H1 (cell line): ENCODE results near the gene VSTM2B. TPM values are rescaled to one million over a fixed set of nuclear protein-coding genes. Genes with fewer than 3 reads are reported as not detected.

Experiments used
- CTCF ChIA-PET: fragments of 300-600 bp; sonication (Branson Sonifier 250); formaldehyde crosslinking; loops from one replicate; lab custom pipeline; 2021; ENCODE audit not compliant: partially characterized antibody; lab: Charles Lee
- POLR2A ChIA-PET: fragments of 300-600 bp; sonication (Branson Sonifier 250); formaldehyde crosslinking; loops from one replicate; lab custom pipeline; 2021; ENCODE audit warnings: inconsistent platforms; ENCODE audit not compliant: partially characterized antibody; lab: Charles Lee
- DNase-seq, 2 experiments: peaks; one replicate each; pipeline versions ENCODE4 v3.0.0 to v3.0.0-alpha.2; 2010 to 2022; ENCODE audit warnings: low spot score in 2 of 2, low read depth in 1 of 2, mixed read lengths in 1 of 2
- FAIRE-seq: peaks from 2 replicates; lab custom pipeline; 2011; peaks lifted over from hg19 to GRCh38; lab: Jason Lieb, UNC
- H2AFZ ChIP-seq: 2 replicates; pipeline ENCODE4 v1.8.1; 2012; ENCODE audit warnings: low read length, inconsistent platforms
- H2AK5ac ChIP-seq: 2 replicates; pipeline ENCODE4 v1.6.1; 2013; ENCODE audit warnings: low read depth, low read length
- H2BK120ac ChIP-seq: replicated peaks from 2 replicates; pipeline ENCODE3; 2013; ENCODE audit warnings: low read depth, low read length, inconsistent platforms
- H2BK12ac ChIP-seq: 2 replicates; pipeline ENCODE4 v1.6.1; 2013; ENCODE audit warnings: low read depth, low read length
- H2BK15ac ChIP-seq: 2 replicates; pipeline ENCODE4 v1.6.1; 2013; ENCODE audit warnings: low read length
- H2BK20ac ChIP-seq: 2 replicates; pipeline ENCODE4 v1.6.1; 2013; ENCODE audit warnings: low read length
- H2BK5ac ChIP-seq: 2 replicates; pipeline ENCODE4 v1.6.1; 2013; ENCODE audit warnings: low read depth, low read length
- H3K14ac ChIP-seq: 2 replicates; pipeline ENCODE4 v1.6.1; 2013; ENCODE audit warnings: inconsistent platforms; ENCODE audit not compliant: insufficient read length
- H3K18ac ChIP-seq: 2 replicates; pipeline ENCODE4 v1.6.1; 2013; ENCODE audit warnings: low read length; ENCODE audit errors: extremely low read depth
- H3K23ac ChIP-seq: 2 replicates; pipeline ENCODE4 v1.6.1; 2013; ENCODE audit warnings: inconsistent platforms; ENCODE audit not compliant: insufficient read length
- H3K23me2 ChIP-seq: 2 replicates; pipeline ENCODE4 v1.6.1; 2013; ENCODE audit warnings: low read depth, low read length
- H3K27ac ChIP-seq: 2 replicates; pipeline ENCODE4 v1.6.1; 2011; ENCODE audit warnings: low read depth, low read length, inconsistent platforms
- H3K27me3 ChIP-seq, 4 experiments: replicated peaks in 1 of 4; 1 replicate in 1 of 4; 2 replicates in 3 of 4; pipeline versions ENCODE4 v1.6.1 to v1.8.1; 2011 to 2013; ENCODE audit warnings: low read length in 3 of 4, mild to moderate bottlenecking in 3 of 4, inconsistent platforms in 2 of 4, mixed read lengths in 2 of 4, moderate library complexity in 1 of 4; ENCODE audit not compliant: control insufficient read depth in 3 of 4, insufficient read depth in 3 of 4; ENCODE audit errors: extremely low read depth in 1 of 4
- H3K36me3 ChIP-seq, 4 experiments: 2 replicates each; pipeline versions ENCODE4 v1.6.1 to v1.8.1; 2011 to 2013; ENCODE audit warnings: mild to moderate bottlenecking in 4 of 4, low read length in 3 of 4, moderate library complexity in 2 of 4, control low read depth in 1 of 4, inconsistent platforms in 1 of 4; ENCODE audit not compliant: insufficient read depth in 4 of 4, control insufficient read depth in 2 of 4
- H3K4ac ChIP-seq: replicated peaks from 2 replicates; pipeline ENCODE3; 2013; ENCODE audit warnings: low read length, low read depth, mixed read lengths, inconsistent platforms; ENCODE audit not compliant: insufficient read length
- H3K4me1 ChIP-seq, 4 experiments: replicated peaks in 1 of 4; 1 replicate in 1 of 4; 2 replicates in 3 of 4; pipeline versions ENCODE4 v1.6.1 to v1.8.1; 2011 to 2013; ENCODE audit warnings: low read length in 3 of 4, inconsistent platforms in 2 of 4, mixed read lengths in 1 of 4; ENCODE audit not compliant: insufficient read depth in 4 of 4, control insufficient read depth in 3 of 4
- H3K4me2 ChIP-seq, 2 experiments: 2 replicates each; pipeline versions ENCODE4 v1.6.1 to v1.8.1; 2011 to 2013; ENCODE audit warnings: low read depth in 2 of 2, low read length in 2 of 2, control low read depth in 1 of 2, inconsistent platforms in 1 of 2, mild to moderate bottlenecking in 1 of 2; ENCODE audit not compliant: insufficient read depth in 1 of 2
- H3K4me3 ChIP-seq, 4 experiments: fragments of 200-600, 300-600 bp in 1 of 4; sonication (generic), shearing (Covaris generic), sonication (Bioruptor Twin) in 1 of 4; 2 replicates each; pipeline versions ENCODE4 v1.5.1 to v1.8.1; 2011 to 2016; ENCODE audit warnings: low read length in 4 of 4, low read depth in 3 of 4, control low read depth in 2 of 4, inconsistent platforms in 2 of 4, mild to moderate bottlenecking in 2 of 4, mixed read lengths in 1 of 4, moderate library complexity in 1 of 4; ENCODE audit not compliant: insufficient read depth in 2 of 4; ENCODE audit errors: extremely low read depth in 1 of 4
- H3K56ac ChIP-seq: replicated peaks from 2 replicates; pipeline ENCODE3; 2013; ENCODE audit warnings: low read depth, mild to moderate bottlenecking, mixed read lengths, low read length, inconsistent platforms; ENCODE audit not compliant: insufficient read length
- H3K79me1 ChIP-seq: 2 replicates; pipeline ENCODE4 v1.6.1; 2013; ENCODE audit warnings: low read depth, low read length, control low read depth
- H3K79me2 ChIP-seq, 2 experiments: 2 replicates each; pipeline versions ENCODE4 v1.6.1 to v1.8.1; 2012 to 2013; ENCODE audit warnings: low read length in 2 of 2, mild to moderate bottlenecking in 2 of 2, inconsistent platforms in 1 of 2; ENCODE audit not compliant: insufficient read depth in 2 of 2, control insufficient read depth in 1 of 2
- H3K9ac ChIP-seq, 4 experiments: replicated peaks in 1 of 4; 1 replicate in 1 of 4; 2 replicates in 3 of 4; pipeline versions ENCODE4 v1.6.1 to v1.8.1; 2011 to 2013; ENCODE audit warnings: low read depth in 3 of 4, low read length in 3 of 4, control low read depth in 2 of 4, mild to moderate bottlenecking in 2 of 4, moderate library complexity in 2 of 4, inconsistent platforms in 1 of 4; ENCODE audit errors: extremely low read depth in 1 of 4
- H3K9me3 ChIP-seq, 2 experiments: 2 replicates each; pipeline versions ENCODE4 v1.6.1 to v1.8.1; 2012 to 2013; ENCODE audit warnings: mild to moderate bottlenecking in 2 of 2, moderate library complexity in 2 of 2, control low read depth in 1 of 2, inconsistent platforms in 1 of 2, low read depth in 1 of 2, low read length in 1 of 2, mixed read lengths in 1 of 2; ENCODE audit not compliant: insufficient read depth in 2 of 2
- H4K20me1 ChIP-seq, 2 experiments: replicated peaks in 1 of 2; 2 replicates each; pipeline versions ENCODE3 to v1.8.1; 2011 to 2013; ENCODE audit warnings: inconsistent platforms in 2 of 2, low read length in 2 of 2, mild to moderate bottlenecking in 1 of 2; ENCODE audit not compliant: insufficient read depth in 2 of 2, control insufficient read depth in 1 of 2
- H4K5ac ChIP-seq: 2 replicates; pipeline ENCODE4 v1.6.1; 2013; ENCODE audit warnings: low read length, low read depth, mixed read lengths, inconsistent platforms; ENCODE audit not compliant: insufficient read length
- H4K8ac ChIP-seq: 2 replicates; pipeline ENCODE4 v1.8.0; 2013; ENCODE audit warnings: mild to moderate bottlenecking, moderate library complexity, low read length, inconsistent platforms; ENCODE audit not compliant: insufficient read depth; ENCODE audit errors: extremely low read depth
- H4K91ac ChIP-seq: replicated peaks from 2 replicates; pipeline ENCODE3; 2013; ENCODE audit warnings: low read length, mixed read lengths, inconsistent platforms; ENCODE audit not compliant: insufficient read length
- CHD2 ChIP-seq: IDR thresholded peaks from 2 replicates; pipeline ENCODE4 v1.6.1; 2012; ENCODE audit warnings: low read length, improper control_type of control experiment
- GABPA ChIP-seq: IDR thresholded peaks from 2 replicates; pipeline ENCODE4 v1.6.1; 2011; ENCODE audit warnings: mild to moderate bottlenecking, low read length, moderate library complexity, borderline replicate concordance; ENCODE audit not compliant: insufficient read depth
- POU5F1 ChIP-seq: IDR thresholded peaks from 2 replicates; pipeline ENCODE4 v1.6.1; 2011; ENCODE audit warnings: low read depth, mild to moderate bottlenecking, low read length, moderate library complexity
- RAD21 ChIP-seq, 2 experiments: IDR thresholded peaks in 1 of 2; conservative IDR thresholded peaks in 1 of 2; 2 replicates each; pipeline ENCODE4 v1.6.1; 2011; ENCODE audit warnings: low read depth in 2 of 2, low read length in 2 of 2, improper control_type of control experiment in 1 of 2, inconsistent platforms in 1 of 2, mild to moderate bottlenecking in 1 of 2, moderate library complexity in 1 of 2
- SP1 ChIP-seq: IDR thresholded peaks from 2 replicates; pipeline ENCODE4 v1.6.1; 2011; ENCODE audit warnings: low read depth, low read length
- TEAD4 ChIP-seq: IDR thresholded peaks from 2 replicates; pipeline ENCODE4 v1.6.1; 2012; ENCODE audit warnings: low read depth, low read length, inconsistent platforms, mixed read lengths
- YY1 ChIP-seq: IDR thresholded peaks from 2 replicates; pipeline ENCODE4 v1.6.1; 2011; ENCODE audit warnings: low read depth, mild to moderate bottlenecking, low read length
- WGBS, 2 experiments: shearing (Covaris generic) in 1 of 2; methylation state at CpG; one replicate each; pipeline versions ENCODE4 v1.1.6 to v1.1.7; 2013 to 2015; ENCODE audit warnings: low lambda C conversion rate in 2 of 2, mixed read lengths in 2 of 2, inconsistent platforms in 1 of 2, low coverage in 1 of 2, missing lambda C conversion rate in 1 of 2; ENCODE audit not compliant: insufficient replicate concordance in 2 of 2, insufficient coverage in 1 of 2, insufficient read length in 1 of 2; ENCODE audit errors: extremely low coverage in 1 of 2, missing lambda C conversion rate in 1 of 2; 5-methylcytosine and 5-hydroxymethylcytosine counted together
- polyA plus RNA-seq, 7 experiments: library from polyadenylated mRNA; depleted of rRNA in 3 of 7; stranded (reverse) in 5 of 7; unstranded in 2 of 7; fragments of >200 nt in 5 of 7; fragments of 200-250 nt in 2 of 7; gene quantifications; 1 replicate in 5 of 7; 2 replicates in 1 of 7; 4 replicates in 1 of 7; pipeline versions ENCODE4 v1.2.1 to v1.2.3, GENCODE V29; 2011 to 2013; ENCODE audit warnings: missing spikeins in 2 of 7, mixed read lengths in 2 of 7
- total RNA-seq: library from RNA; stranded (reverse); fragmentation: NEBNext Ultra II Directional; extraction: Animal tissue kit (Norgen Biotek cat#: 25700); gene quantifications from 2 replicates; pipeline ENCODE4 v1.2.1, GENCODE V29; 2021
- TF ChIP-seq, protein P1 (sequence below): IDR thresholded peaks from 2 replicates; pipeline ENCODE4 v1.6.1; 2012; ENCODE audit warnings: inconsistent platforms
- TF ChIP-seq, protein P2 (sequence below), 3 experiments: IDR thresholded peaks; 1 replicate in 2 of 3; 2 replicates in 1 of 3; pipeline versions ENCODE4 v1.5.1 to v1.6.1; 2011; ENCODE audit warnings: low read length in 3 of 3, mild to moderate bottlenecking in 3 of 3, inconsistent platforms in 2 of 3, low read depth in 1 of 3, moderate library complexity in 1 of 3; ENCODE audit not compliant: insufficient read depth in 1 of 3; ENCODE audit errors: control extremely low read depth in 1 of 3

VSTM2B gene
- total and polyA plus RNA-seq, 2 of the 8 experiments (the other 6 are each of a cell fraction or from before 2014, with no cell fraction given), result 0.82 to 1.5 TPM

DNA sequence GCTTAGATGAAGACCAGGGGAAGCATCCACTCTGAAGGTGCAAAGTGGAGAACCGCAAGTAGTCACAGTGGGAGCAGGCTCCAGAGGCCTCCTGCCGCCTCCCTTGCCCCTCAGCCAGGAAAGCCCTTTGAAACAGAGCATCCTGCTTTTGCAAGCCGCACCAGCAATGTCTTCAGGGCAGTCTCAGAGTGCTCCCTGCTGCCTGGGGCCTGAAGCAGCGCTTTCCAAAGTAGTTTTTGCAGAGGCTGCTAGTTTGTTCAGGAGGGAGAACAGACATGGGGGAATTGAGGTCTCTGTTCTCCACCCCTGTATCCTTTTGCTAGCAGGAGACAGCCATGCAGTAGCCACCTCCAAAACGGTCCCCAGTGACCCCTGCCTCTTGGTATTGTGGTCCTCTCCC, 64.5 kb downstream of the VSTM2B start:
- POLR2A ChIA-PET, result interaction anchor here (1.5 kb wide), 1 partner anchor 11 kb away, joined by 3 read pairs; no protein-coding TSS in a partner anchor
- no peak overlapping the region for H2BK120ac ChIP-seq
- CTCF ChIA-PET, result interaction anchor here (0.7 to 2.5 kb wide), 5 partner anchors 10 to 326 kb away, joined by 3 to 8 read pairs (median 4); no protein-coding TSS in a partner anchor

More for the DNA sequence above, 64.5 kb downstream of the VSTM2B start:
- DNase-seq (no peak), FAIRE-seq (no peak)
- Histone ChIP-seq H3K4ac (no peak overlapping the region), H3K18ac (no peak overlapping the region), H3K9me3 (no peaks in the 10 kb centered on the region), H2BK12ac (no peak overlapping the region), H3K23ac (no peak overlapping the region), H3K23me2 (no peaks in the 10 kb centered on the region), H2BK5ac (no peak overlapping the region), H3K79me2 (no peaks in the 10 kb centered on the region), H3K79me1 (no peaks in the 10 kb centered on the region), H2BK15ac (no peak overlapping the region), H4K91ac (no peak overlapping the region), H3K4me2 (no peak overlapping the region), H4K5ac (no peak overlapping the region), H3K9ac (no peak overlapping the region), H3K4me3 (no peak overlapping the region), H2AK5ac (no peak overlapping the region), H3K27me3 (peaks cover 0 to 2% (median under 1%) of the 10 kb centered on the region in 4 experiments; a peak in 5 of 7 replicates), H3K4me1 (peaks cover 0 to under 1% (median 0%) of the 10 kb centered on the region in 4 experiments; a peak in 1 of 7 replicates), H4K20me1 (peaks cover 0 to 2% of the 10 kb centered on the region in 2 experiments), H3K27ac (no peak overlapping the region), H2BK20ac (no peak overlapping the region), H4K8ac (no peak overlapping the region), H3K14ac (no peak overlapping the region), H3K36me3 (no peaks in the 10 kb centered on the region), H3K56ac (no peak overlapping the region), H2AFZ (no peak overlapping the region)
- TF ChIP-seq TEAD4, result no peak
- TF ChIP-seq, protein P1, sequence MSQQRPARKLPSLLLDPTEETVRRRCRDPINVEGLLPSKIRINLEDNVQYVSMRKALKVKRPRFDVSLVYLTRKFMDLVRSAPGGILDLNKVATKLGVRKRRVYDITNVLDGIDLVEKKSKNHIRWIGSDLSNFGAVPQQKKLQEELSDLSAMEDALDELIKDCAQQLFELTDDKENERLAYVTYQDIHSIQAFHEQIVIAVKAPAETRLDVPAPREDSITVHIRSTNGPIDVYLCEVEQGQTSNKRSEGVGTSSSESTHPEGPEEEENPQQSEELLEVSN, result no peak
- TF ChIP-seq, protein P2, sequence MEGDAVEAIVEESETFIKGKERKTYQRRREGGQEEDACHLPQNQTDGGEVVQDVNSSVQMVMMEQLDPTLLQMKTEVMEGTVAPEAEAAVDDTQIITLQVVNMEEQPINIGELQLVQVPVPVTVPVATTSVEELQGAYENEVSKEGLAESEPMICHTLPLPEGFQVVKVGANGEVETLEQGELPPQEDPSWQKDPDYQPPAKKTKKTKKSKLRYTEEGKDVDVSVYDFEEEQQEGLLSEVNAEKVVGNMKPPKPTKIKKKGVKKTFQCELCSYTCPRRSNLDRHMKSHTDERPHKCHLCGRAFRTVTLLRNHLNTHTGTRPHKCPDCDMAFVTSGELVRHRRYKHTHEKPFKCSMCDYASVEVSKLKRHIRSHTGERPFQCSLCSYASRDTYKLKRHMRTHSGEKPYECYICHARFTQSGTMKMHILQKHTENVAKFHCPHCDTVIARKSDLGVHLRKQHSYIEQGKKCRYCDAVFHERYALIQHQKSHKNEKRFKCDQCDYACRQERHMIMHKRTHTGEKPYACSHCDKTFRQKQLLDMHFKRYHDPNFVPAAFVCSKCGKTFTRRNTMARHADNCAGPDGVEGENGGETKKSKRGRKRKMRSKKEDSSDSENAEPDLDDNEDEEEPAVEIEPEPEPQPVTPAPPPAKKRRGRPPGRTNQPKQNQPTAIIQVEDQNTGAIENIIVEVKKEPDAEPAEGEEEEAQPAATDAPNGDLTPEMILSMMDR (IDR thresholded peaks at IDR 0.05; ENCODE audit: control extremely low read depth in 1 of 3, insufficient read depth in 1 of 3, low read depth in 1 of 3, low read length in 3 of 3), result peak; percentile 54 to 63 (median 61)
- no peak for TF ChIP-seq SP1
- no peak for TF ChIP-seq GABPA
- no peak for TF ChIP-seq POU5F1
- TF ChIP-seq YY1, result no peak
- no peak for TF ChIP-seq CHD2
- peak; percentile 72 to 80 for TF ChIP-seq RAD21 (IDR thresholded peaks at IDR 0.05 in 1 of 2, conservative IDR thresholded peaks at IDR 0.05 in 1 of 2; ENCODE audit: low read depth in 2 of 2, low read length in 2 of 2)
- 68% methylated on average over 5 of the region's 5 CpGs; no CpG with 5 or more reads in 1 of the 2 experiments for WGBS, 2 experiments
